GM23248 (cell line): Measurements from ENCODE around the gene CAMTA2.

Experiments
- EZH2 ChIP-seq: fragments of 200-600 bp; sonication (generic); IDR thresholded peaks from 2 replicates; pipeline ENCODE4 v1.6.1; 2018; ENCODE audit warnings: antibody characterized with exemption, mild to moderate bottlenecking; ENCODE audit not compliant: insufficient read depth, poor library complexity, severe bottlenecking
- EZH2phosphoT487 ChIP-seq: fragments of 200-600 bp; sonication (generic); IDR thresholded peaks from 2 replicates; pipeline ENCODE4 v1.6.1; 2018; ENCODE audit warnings: antibody characterized with exemption, moderate library complexity, mild to moderate bottlenecking, low read depth; ENCODE audit not compliant: insufficient read depth

GRCh38 chr17:4956493-4957061, 30.9 kb downstream of the CAMTA2 start:
- TF ChIP-seq EZH2 (no peak), EZH2phosphoT487 (no peak)
